Measurements from ENCODE around the gene NOP9.

GRCh38 chr14:24300326-24300980 is 803 bp downstream of the NOP9 start:
- TF ChIP-seq REST (IDR thresholded peaks at IDR 0.05; ENCODE audit: insufficient read depth in 1 of 2, low read depth in 2 of 2, low read length in 2 of 2) (no peak), SIN3A (IDR thresholded peaks at IDR 0.05; ENCODE audit: borderline replicate concordance, insufficient read depth, low read length) (no peak), POLR2AphosphoS5 (IDR thresholded peaks at IDR 0.05; ENCODE audit: low read depth, low read length) (no peak)

Measured in PFSK-1 (cell line).